Body of pancreas (tissue), 4 donors: Measurements from ENCODE around the gene CDCA3. TPM values are rescaled to one million over a fixed set of nuclear protein-coding genes. Genes with fewer than 3 reads are reported as not detected.

ENCODE experiments used
- ATAC-seq: fragments of 150-250 bp; one replicate; pipeline ENCODE4 v1.9.1; 2016
- DNase-seq, 4 donors: peaks; one replicate each; pipeline ENCODE4 v3.0.0-alpha.2; 2019
- H3K27ac ChIP-seq, 4 donors: fragments of 200-600 bp; sonication (generic); 1 replicate in 3 of 4; 2 replicates in 1 of 4; pipeline versions ENCODE4 v1.5.1 to v1.6.1; 2016 to 2019; ENCODE audit warnings: mild to moderate bottlenecking in 1 of 4, mixed read lengths in 1 of 4, moderate library complexity in 1 of 4
- H3K27me3 ChIP-seq, 2 donors: fragments of 200-600 bp; sonication (generic); one replicate each; pipeline ENCODE4 v1.6.0; 2016; ENCODE audit warnings: mild to moderate bottlenecking in 1 of 2
- H3K36me3 ChIP-seq, 2 donors: fragments of 200-600 bp; sonication (generic); replicated peaks in 1 of 2; 2 replicates each; pipeline ENCODE4 v1.5.1; 2016; ENCODE audit warnings: low read depth in 2 of 2; ENCODE audit not compliant: insufficient read depth in 1 of 2
- H3K4me1 ChIP-seq: fragments of 200-600 bp; sonication (generic); one replicate; pipeline ENCODE4 v1.6.0; 2016
- H3K4me3 ChIP-seq, 2 donors: fragments of 200-600 bp; sonication (generic); 1 replicate in 1 of 2; 2 replicates in 1 of 2; pipeline ENCODE4 v1.5.1; 2016 to 2019
- H3K9me3 ChIP-seq, 3 donors: fragments of 200-600 bp; sonication (generic); 1 replicate in 2 of 3; 2 replicates in 1 of 3; pipeline ENCODE4 v1.5.1; 2016
- POLR2A ChIP-seq, 3 donors: fragments of 450-650 bp; IDR thresholded peaks; one replicate each; pipeline ENCODE4 v1.6.1; 2016; ENCODE audit warnings: antibody characterized with exemption in 3 of 3, mild to moderate bottlenecking in 2 of 3
- WGBS, 2 donors: methylation state at CpG; one replicate each; pipeline ENCODE4 v1.1.5; 2017; 5-methylcytosine and 5-hydroxymethylcytosine counted together
- intact Hi-C: fragments of 100-400 bp; cut with DNase I; formaldehyde crosslinking; loops from one replicate; pipeline ENCODE4 v1.15.1; 2023
- total RNA-seq, 2 donors: library from RNA; depleted of rRNA; stranded (reverse); fragments of >200 nt; gene quantifications; one replicate each; pipeline ENCODE4 v1.1.0, GENCODE V29; 2016
- TF ChIP-seq, protein P1 (sequence below), 7 experiments: fragments of 450-650 bp in 4 of 7; fragments of 200-600 bp in 3 of 7; sonication (generic) in 3 of 7; IDR thresholded peaks; one replicate each; pipeline ENCODE4 v1.5.1; 2016 to 2019; ENCODE audit warnings: antibody characterized with exemption in 7 of 7

The CDCA3 gene
- total RNA-seq, 2 donors from 2014 or later, result 0.52 to 2.3 TPM

- no peak for ATAC-seq
- 83 to 91% methylated on average over 2 to 16 of the region's 16 CpGs for WGBS, 2 donors
Measured at GRCh38 chr12:6836851-6837250, 14.2 kb downstream of the CDCA3 start.

DNA sequence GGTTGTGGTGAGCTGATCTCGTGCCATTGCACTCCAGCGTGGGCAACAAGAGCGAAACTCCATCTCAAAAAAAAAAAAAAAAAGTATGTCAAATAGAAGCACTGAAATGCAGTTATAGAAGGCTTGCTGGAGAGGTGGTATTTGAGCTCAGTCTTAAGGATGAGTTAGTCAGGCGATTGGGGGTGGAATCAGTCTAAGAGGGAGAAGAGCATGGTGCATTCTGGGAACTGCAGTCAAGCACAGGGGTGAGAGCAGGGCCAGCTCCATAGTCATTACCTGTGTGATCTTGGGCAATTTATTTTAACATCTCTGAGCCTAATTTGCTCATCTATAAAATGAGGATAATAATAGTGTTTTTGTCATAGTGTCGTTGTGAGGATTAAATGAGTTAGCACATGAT is 16.2 kb downstream of the CDCA3 start:
- ATAC-seq (no peak), DNase-seq (no peak)
- Histone ChIP-seq H3K36me3 (no peaks in the 10 kb centered on the region), H3K4me1 (peaks cover 5% of the 10 kb centered on the region), H3K4me3 (no peak overlapping the region), H3K9me3 (no peaks in the 10 kb centered on the region), H3K27ac (no peak overlapping the region), H3K27me3 (no peaks in the 10 kb centered on the region)
- WGBS, 2 donors, result 52 to 77% methylated on average over 3 to 5 of the region's 5 CpGs
- TF ChIP-seq, protein P1, sequence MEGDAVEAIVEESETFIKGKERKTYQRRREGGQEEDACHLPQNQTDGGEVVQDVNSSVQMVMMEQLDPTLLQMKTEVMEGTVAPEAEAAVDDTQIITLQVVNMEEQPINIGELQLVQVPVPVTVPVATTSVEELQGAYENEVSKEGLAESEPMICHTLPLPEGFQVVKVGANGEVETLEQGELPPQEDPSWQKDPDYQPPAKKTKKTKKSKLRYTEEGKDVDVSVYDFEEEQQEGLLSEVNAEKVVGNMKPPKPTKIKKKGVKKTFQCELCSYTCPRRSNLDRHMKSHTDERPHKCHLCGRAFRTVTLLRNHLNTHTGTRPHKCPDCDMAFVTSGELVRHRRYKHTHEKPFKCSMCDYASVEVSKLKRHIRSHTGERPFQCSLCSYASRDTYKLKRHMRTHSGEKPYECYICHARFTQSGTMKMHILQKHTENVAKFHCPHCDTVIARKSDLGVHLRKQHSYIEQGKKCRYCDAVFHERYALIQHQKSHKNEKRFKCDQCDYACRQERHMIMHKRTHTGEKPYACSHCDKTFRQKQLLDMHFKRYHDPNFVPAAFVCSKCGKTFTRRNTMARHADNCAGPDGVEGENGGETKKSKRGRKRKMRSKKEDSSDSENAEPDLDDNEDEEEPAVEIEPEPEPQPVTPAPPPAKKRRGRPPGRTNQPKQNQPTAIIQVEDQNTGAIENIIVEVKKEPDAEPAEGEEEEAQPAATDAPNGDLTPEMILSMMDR (IDR thresholded peaks at IDR 0.05), result no peak
- TF ChIP-seq POLR2A (IDR thresholded peaks at IDR 0.05), result no peak
- intact Hi-C loops, result loop anchor here (5.0 kb wide), 1 partner anchor 88 kb away; no protein-coding TSS in a partner anchor

More at GRCh38 chr12:6836851-6837250, 14.2 kb downstream of the CDCA3 start:
- no peaks in the 10 kb centered on the region for H3K9me3 ChIP-seq
- intact Hi-C loops, result loop anchor here (5.0 kb wide), 1 partner anchor 90 kb away; no protein-coding TSS in a partner anchor
- TF ChIP-seq, protein P1 (IDR thresholded peaks at IDR 0.05), result no peak
- no peak for TF ChIP-seq POLR2A (IDR thresholded peaks at IDR 0.05)
- no peaks in the 10 kb centered on the region for H3K27me3 ChIP-seq
- H3K27ac ChIP-seq, result no peak overlapping the region
- no peaks in the 10 kb centered on the region for H3K36me3 ChIP-seq
- H3K4me1 ChIP-seq, result no peaks in the 10 kb centered on the region
- no peak for DNase-seq
- H3K4me3 ChIP-seq, result no peak overlapping the region

GRCh38 chr12:6834254-6834653 is 16.8 kb downstream of the CDCA3 start:
- no peak overlapping the region for H3K4me3 ChIP-seq
- no peaks in the 10 kb centered on the region for H3K9me3 ChIP-seq
- intact Hi-C loops, result no loop called here
- no peaks in the 10 kb centered on the region for H3K36me3 ChIP-seq
- H3K27ac ChIP-seq, result no peak overlapping the region
- 75 to 84% methylated on average over 1 of the region's 1 CpG for WGBS, 2 donors
- DNase-seq (no peak), ATAC-seq (no peak)
- peaks cover 11% of the 10 kb centered on the region for H3K4me1 ChIP-seq
- TF ChIP-seq POLR2A (IDR thresholded peaks at IDR 0.05), result no peak
- TF ChIP-seq, protein P1 (IDR thresholded peaks at IDR 0.05), result no peak
- no peaks in the 10 kb centered on the region for H3K27me3 ChIP-seq

DNA sequence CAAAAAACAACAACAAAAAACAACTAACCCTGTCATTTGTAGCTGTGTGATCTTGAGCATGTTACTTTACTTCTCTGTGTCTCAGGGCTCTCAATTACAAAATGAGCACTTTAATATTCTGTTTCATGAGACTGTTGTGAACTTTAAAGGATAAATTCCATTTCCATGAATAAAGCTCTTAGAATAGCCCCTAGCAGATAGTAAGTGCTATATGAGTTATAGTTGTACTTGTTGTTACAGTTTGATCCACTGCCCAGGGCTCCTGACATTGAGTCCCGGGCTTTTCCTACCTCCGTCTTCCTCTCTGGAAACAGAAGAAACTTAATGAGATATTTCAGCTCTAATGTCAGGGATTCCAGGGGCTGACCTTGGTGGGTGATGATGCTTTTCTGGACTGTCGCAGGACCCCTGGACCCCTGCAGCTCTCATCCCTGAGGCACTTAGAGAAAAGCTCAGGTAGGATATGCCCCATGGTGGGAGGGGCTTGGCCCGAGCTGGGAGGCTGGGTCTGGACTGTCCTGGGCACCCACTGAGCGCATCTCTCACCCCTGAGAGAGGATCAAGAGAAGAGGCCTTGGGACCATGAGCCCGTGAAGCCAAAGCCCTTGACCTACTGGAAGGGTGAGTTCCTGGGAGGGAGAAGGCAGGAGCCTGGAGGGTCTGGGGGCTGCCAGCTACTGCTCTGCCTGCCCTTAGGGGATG is 17.7 kb downstream of the CDCA3 start:
- H3K27ac ChIP-seq, result no peak overlapping the region
- no peaks in the 10 kb centered on the region for H3K9me3 ChIP-seq
- no peak overlapping the region for H3K4me3 ChIP-seq
- no peak for ATAC-seq
- intact Hi-C loops, result no loop called here
- WGBS, 2 donors, result 79 to 88% methylated on average over 4 to 6 of the region's 6 CpGs
- TF ChIP-seq, protein P1 (IDR thresholded peaks at IDR 0.05), result no peak
- no peak for TF ChIP-seq POLR2A (IDR thresholded peaks at IDR 0.05)
- H3K4me1 ChIP-seq, result peaks cover 18% of the 10 kb centered on the region
- no peaks in the 10 kb centered on the region for H3K36me3 ChIP-seq
- H3K27me3 ChIP-seq, result no peaks in the 10 kb centered on the region
- no peak for DNase-seq

- H3K9me3 ChIP-seq, result no peaks in the 10 kb centered on the region
- TF ChIP-seq, protein P1 (IDR thresholded peaks at IDR 0.05), result no peak
- TF ChIP-seq POLR2A (IDR thresholded peaks at IDR 0.05), result no peak
- no peak for DNase-seq
- H3K27me3 ChIP-seq, result no peaks in the 10 kb centered on the region
- intact Hi-C loops, result no loop called here
- 92 to 93% methylated on average over 4 of the region's 4 CpGs for WGBS, 2 donors
- no peak for ATAC-seq
- H3K27ac ChIP-seq, result no peak overlapping the region
- peaks cover 25% of the 10 kb centered on the region for H3K4me1 ChIP-seq
- H3K4me3 ChIP-seq, result no peak overlapping the region
- no peaks in the 10 kb centered on the region for H3K36me3 ChIP-seq
Measured at GRCh38 chr12:6832125-6832524, 19.0 kb downstream of the CDCA3 start.
